Colon (tissue), 2 donors: ENCODE measurements around the gene MACROD1.
"Not testable (repeated sequence)": the region's sequence is repeated elsewhere in the genome, so short reads cannot be mapped to it uniquely, and the experiment has no call there.

Experiments
- FAIRE-seq: peaks from 2 replicates; lab custom pipeline; 2012; peaks lifted over from hg19 to GRCh38; lab: Jason Lieb, UNC
- donor health status: control.
- donor health status: control.

The MACROD1 gene

GRCh38 chr11:64185175-64185692, 19.3 kb upstream of the MACROD1 start:
- FAIRE-seq = no peak

DNA sequence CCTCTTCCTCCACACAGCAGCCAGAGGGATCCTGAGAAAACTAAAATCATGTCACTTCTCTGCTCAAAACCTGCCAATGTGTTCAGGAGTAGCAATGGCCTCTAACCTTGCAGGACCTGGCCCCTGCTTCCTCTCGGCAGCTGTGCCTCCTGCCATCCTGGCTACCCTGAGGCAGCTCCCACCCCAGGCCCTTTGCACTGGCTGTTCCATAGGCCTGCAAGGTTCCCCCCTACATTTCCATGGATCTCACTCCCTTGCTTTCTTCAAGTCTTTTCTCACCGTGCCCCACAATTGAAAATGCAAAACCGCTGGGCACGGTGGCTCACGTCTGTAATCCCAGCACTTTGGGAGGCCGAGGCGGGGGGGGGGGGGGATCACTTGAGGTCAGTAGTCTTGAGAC, 18.0 kb upstream of the MACROD1 start:
- FAIRE-seq = no peak

DNA sequence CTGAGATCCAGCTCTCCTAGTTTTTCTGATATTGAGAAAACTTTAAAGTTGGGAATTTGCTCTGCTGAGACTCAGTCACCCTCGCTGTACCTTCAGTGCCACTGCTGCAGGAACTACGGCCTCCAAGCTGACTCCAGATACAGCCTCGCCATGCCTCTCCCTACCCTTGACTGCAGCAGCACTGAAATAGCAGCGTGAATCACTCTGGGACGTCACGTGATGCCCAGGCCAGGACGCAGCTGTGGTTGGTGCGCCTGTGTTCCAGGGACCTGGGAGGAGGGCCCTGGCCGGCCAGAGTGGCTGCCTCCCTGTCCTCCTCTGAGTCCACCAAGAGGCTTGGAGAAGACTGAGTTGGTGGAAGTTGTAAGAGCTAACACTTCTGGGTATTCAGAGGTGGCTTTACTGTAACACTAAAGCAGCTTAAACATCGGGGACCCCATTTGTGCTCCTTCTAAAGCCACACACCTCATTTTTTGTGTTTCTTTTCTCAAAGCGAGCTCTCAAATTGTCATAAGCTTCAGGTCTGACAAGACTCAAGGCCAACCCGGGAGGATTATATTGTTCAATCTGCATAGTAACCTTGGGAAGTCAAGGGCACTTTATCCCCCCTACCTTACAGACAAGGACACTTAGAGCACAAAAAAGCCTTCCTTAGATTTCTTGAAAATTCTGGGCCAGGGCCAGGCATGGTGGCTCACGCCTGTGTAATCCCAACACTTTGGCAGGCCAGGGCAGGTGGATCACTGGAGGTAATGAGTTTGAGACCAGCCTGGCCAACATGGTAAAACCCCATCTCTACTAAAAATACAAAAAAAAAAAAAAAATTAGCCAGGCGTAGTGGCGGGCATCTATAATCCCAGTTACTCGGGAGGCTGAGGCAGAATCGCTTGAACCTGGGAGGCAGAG, 15.8 kb upstream of the MACROD1 start:
- no peak for FAIRE-seq

GRCh38 chr11:64180891-64181290, 15.0 kb upstream of the MACROD1 start:
- no peak for FAIRE-seq

- FAIRE-seq = no peak
These were observed 13.2 kb upstream of the MACROD1 start for GRCh38 chr11:64178951-64179639.

DNA sequence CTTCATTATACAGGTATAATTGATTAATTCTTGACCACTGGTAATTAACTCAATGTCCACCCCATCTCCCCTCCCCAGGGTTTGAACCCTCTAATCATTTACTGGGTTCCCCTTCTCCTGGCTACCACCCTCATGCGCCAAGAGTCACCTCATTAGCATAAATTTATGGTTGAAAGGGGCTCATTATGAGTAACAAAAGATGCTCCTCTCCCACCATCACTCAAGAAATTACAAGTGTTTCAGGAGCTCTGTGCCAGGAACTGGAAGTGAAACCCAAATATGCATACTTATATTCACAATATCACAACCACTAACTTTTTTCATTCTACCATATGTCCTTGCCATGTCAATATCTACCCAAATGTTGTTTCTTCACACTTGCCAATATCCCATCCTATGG, 12.3 kb upstream of the MACROD1 start:
- no peak for FAIRE-seq

DNA sequence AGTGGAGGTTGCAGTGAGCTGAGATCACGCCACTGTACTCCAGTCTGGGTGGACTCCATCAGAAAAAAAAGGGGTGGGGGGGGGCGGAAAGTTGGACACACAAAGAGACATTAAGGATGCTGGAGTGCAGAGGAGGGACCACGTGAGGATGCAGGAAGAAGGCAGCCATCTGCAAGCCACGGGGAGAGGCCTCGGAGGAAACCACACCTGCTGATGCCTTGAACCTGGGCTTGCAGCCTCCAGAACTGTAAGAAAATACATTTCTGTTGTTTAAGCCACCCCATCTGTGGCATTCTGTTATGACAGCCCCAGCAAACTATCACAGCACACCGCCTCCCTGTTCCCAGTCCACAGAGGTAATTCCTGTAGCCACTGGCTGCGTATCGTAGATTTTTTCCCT, 10.8 kb upstream of the MACROD1 start:
- FAIRE-seq = no peak

- FAIRE-seq = no peak
These were observed 7.9 kb upstream of the MACROD1 start for GRCh38 chr11:64173616-64174355.

GRCh38 chr11:64170419-64170818, 4.5 kb upstream of the MACROD1 start:
- FAIRE-seq = no peak

DNA sequence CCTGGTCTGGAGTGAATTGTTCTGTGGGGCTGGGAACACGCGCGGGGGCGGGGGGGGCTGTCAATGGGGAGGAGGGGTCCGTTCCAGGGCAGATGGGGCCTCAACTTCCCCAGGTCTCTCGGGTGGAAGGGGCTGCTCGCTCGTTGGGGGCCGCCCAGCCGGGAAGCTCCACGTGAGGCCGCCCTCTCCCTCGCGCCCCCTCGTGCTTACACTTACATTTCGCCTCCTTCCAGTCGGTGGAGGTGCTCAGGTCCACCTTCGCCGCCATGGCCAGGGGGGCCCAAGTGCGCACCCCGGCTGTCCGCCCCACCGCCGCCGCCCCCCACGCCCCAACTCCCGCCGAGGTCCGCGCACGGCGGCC, 452 bp downstream of the MACROD1 start:
- FAIRE-seq = no peak

- no peak for FAIRE-seq
These were observed 1.3 kb downstream of the MACROD1 start for GRCh38 chr11:64164392-64165312.

DNA sequence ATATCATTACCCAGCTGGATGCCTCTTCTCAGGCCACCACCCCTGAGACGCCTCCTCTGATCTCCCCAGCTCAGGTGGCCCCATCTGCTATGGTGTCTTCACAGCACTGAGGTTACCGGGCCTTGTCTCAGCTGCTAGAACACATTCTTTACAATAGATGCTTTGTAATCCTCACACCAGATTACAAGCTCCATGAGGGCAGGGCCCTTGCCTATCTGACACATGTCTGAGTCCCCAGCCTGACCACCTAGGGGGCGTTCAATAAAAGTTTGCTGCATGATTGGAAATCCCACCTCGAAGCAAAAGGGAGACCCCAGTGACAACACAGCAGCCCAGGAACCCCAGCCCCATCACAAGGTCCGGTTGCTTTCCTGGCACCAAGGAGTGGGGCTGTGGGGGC, 2.0 kb downstream of the MACROD1 start:
- no peak for FAIRE-seq

GRCh38 chr11:64162769-64163168, 3.1 kb downstream of the MACROD1 start:
- FAIRE-seq = not testable (repeated sequence)

- FAIRE-seq = no peak
These were observed 4.9 kb downstream of the MACROD1 start for GRCh38 chr11:64161037-64161436.

GRCh38 chr11:64157631-64158394, 8.1 kb downstream of the MACROD1 start:
- no peak for FAIRE-seq

- no peak for FAIRE-seq
These were observed 9.5 kb downstream of the MACROD1 start for GRCh38 chr11:64156235-64157011.

- no peak for FAIRE-seq
These were observed 12.1 kb downstream of the MACROD1 start for GRCh38 chr11:64153812-64154211.

GRCh38 chr11:64152841-64153691, 12.8 kb downstream of the MACROD1 start:
- FAIRE-seq = no peak

DNA sequence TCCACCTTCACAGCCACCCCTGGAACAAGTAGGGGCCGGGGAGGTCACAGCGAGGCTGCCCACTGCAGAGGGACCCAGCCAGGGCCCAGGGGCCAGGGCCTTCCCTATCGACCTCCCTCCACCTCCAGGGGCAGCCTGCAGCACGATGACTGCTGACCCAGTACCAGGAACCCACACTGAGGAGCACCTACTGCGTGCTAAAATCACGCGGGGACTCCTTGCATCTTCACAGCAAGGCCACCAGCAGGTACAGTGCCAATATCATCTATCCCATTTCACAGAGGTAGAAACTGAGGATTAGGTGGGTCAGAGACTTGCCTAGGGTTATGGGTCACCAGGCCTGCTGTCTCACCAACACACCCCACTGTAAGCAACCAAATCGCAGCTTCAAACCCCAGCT, 14.6 kb downstream of the MACROD1 start:
- FAIRE-seq = no peak
